ENCODE measurements around the gene HYAL2.

Gene HYAL2

DNA sequence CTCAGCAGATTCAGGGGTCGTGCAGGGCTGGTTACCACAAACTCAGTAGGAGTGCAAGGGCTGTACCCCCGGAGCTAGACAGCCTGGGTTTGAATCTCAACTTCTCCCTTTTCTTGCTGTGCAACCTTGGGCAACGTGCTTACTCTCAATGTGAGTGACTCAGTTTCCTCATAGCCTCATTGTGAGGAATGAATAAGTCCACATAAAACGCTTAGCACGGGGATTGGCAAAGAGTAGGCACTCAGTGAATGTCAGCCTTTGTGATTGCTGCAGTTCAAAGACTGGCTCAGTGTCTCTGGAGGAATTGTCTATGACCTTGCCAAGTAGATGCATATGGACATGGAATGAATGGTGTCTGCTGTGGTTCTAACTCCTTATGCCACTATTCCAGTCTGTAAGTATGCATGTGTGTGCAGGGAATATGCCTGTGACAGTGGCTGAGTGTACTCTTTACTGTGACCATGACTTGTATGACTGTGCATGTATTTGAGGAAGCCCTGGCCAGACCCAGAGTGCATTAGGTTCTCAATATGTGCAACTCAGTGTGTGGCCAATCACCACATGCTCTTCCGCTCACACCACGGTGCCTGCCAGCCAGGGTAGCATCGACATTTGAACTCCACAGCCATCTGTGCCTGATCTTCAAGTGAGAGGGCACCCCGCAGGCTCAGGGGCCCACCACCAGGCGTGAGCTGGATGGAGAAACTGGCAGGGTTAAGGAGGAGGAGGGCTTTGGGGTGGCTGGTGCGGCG lies 22.4 kb downstream of the HYAL2 start:
- H3K27me3 ChIP-seq (ENCODE audit: control insufficient read depth in 1 of 2, insufficient read depth in 2 of 2, low read length in 2 of 2) = no peaks in the 10 kb centered on the region
- peak overlapping the region; percentile 89 for H3K27ac ChIP-seq (ENCODE audit: low read depth, low read length)
- H3K36me3 ChIP-seq (ENCODE audit: insufficient read depth, low read length) = no peaks in the 10 kb centered on the region
- peak overlapping the region; percentile 50 to 54 for H3K4me3 ChIP-seq (ENCODE audit: low read depth in 1 of 2, low read length in 2 of 2)
- H3K9me3 ChIP-seq (ENCODE audit: low read length) = no peaks in the 10 kb centered on the region
- H3K4me1 ChIP-seq (ENCODE audit: insufficient read depth, low read length) = peaks cover 28% of the 10 kb centered on the region
- peak overlapping the region; percentile 32 for H3K9ac ChIP-seq (ENCODE audit: low read length)

DNA sequence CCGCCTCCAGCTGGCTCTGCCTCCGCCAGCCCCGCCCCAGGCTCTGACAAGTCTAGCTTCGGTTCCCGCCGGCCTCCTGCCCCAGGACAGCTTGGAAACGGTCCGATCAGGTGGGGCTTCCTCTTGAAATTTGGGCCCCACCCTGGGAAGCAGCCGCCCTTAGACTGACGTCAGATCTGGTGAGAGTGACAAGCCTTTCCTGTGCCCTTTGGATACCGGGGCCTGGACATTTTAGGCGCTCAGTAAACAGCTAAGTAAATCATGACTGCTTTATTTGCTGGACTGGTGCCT lies 23.0 kb downstream of the HYAL2 start:
- Histone ChIP-seq H3K9ac (ENCODE audit: low read length) (peak overlapping the region; percentile 32), H3K4me3 (ENCODE audit: low read depth in 1 of 2, low read length in 2 of 2) (peak overlapping the region; percentile 50 to 54), H3K4me1 (ENCODE audit: insufficient read depth, low read length) (peaks cover 28% of the 10 kb centered on the region), H3K27me3 (ENCODE audit: control insufficient read depth in 1 of 2, insufficient read depth in 2 of 2, low read length in 2 of 2) (no peaks in the 10 kb centered on the region), H3K36me3 (ENCODE audit: insufficient read depth, low read length) (no peaks in the 10 kb centered on the region), H3K9me3 (ENCODE audit: low read length) (no peaks in the 10 kb centered on the region), H3K27ac (ENCODE audit: low read depth, low read length) (peak overlapping the region; percentile 89)

DNA sequence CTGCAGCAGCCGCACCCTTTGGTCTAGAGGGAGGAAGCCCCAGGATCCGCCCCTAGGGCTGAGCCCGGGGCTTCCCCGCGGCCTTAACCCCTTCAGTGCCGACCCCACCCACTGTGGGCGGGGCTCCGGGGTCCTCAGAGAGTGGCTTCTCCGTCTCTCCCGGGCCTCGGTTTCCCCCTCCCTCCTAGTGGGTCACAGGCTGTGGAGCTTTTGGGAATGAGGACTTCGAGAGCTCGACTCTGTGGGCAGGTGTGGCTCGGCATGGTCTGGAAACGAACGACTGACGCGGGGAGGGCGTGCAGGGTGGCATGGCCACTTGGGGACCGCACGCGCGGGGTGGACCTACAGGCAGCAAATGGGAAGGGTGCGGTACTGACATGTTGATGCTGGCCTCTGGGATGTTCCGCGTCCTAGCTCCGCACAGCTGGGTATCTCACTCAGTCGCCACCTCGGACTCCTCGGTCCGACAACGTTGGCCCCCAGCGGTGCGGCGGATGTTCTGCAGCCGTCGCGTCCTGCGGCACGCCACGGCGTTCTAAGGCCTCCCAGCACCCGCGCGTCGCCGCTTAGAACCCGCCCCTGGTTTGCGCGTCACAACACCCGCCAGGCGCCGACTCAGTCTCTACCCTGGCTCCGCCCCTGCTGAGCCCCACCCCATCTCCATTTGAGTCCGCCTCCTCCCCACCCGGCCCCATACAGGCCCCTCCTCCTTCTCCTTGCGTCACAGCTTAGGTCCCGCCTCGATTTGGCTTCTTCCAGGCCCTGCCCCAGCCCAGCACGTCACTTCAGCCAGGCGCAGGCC lies 23.5 kb downstream of the HYAL2 start, which contains the start of the genes HYAL3 and NAA80:
HYAL3 (minus strand) TSS at position 570 of the 802 bp plus-strand sequence. CDS start 3,803 bp downstream, outside the sequence.
NAA80 (minus strand) TSS at position 570 of the 802 bp plus-strand sequence. CDS start 1,942 bp downstream, outside the sequence.
- H3K9me3 ChIP-seq (ENCODE audit: low read length) = no peaks in the 10 kb centered on the region
- peak within 1 kb of the TSS; percentile 95 for H3K9ac ChIP-seq (ENCODE audit: low read length)
- no peaks in the 10 kb centered on the region for H3K36me3 ChIP-seq (ENCODE audit: insufficient read depth, low read length)
- peaks cover 28% of the 10 kb centered on the region for H3K4me1 ChIP-seq (ENCODE audit: insufficient read depth, low read length)
- H3K4me3 ChIP-seq (ENCODE audit: low read depth in 1 of 2, low read length in 2 of 2) = peak within 1 kb of the TSS; percentile 84 to 91
- no peaks in the 10 kb centered on the region for H3K27me3 ChIP-seq (ENCODE audit: control insufficient read depth in 1 of 2, insufficient read depth in 2 of 2, low read length in 2 of 2)
- H3K27ac ChIP-seq (ENCODE audit: low read depth, low read length) = peak within 1 kb of the TSS; percentile 89

DNA sequence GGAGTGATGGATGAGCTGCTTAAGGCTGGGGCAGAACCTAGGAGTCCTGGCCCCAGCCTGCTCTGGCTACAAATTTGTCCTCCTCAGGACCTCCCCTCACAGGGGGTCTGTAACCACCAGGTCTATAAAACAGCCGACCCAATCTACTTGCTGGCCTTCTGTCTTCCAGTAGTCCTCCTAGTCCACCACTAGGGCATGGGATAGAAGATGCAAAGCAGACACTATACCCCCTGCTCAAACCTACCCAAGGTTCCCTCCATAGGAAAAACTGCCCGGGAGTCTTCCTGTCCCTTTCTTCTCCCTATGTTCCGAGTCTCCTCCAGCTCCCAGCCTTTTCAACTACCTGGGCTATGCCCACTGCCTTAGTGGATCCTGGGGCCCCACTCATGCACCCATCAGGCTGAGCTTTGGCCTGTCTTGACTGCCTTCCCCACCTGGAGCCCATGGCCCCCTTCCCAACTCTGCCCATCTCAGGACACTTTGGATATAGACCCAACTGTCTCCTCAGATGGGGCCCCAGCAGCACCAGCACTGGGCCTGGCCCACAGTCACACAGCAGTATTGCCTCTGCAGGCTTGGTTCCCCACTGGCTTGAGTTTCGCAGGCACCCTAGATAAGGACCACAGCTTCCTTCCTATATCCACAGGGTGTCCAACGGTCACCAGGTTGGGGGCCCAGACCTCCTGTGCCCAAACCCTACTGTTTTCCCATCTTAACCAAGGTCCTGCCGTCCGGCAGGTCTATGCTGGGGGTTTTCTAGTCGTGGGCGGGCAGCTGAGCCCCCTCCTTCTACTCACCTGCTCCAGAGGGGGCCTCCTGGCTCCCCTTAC lies 24.4 kb downstream of the HYAL2 start:
- Histone ChIP-seq H3K9me3 (ENCODE audit: low read length) (no peaks in the 10 kb centered on the region), H3K4me3 (ENCODE audit: low read depth in 1 of 2, low read length in 2 of 2) (peak overlapping the region; percentile 84 to 91), H3K4me1 (ENCODE audit: insufficient read depth, low read length) (peaks cover 30% of the 10 kb centered on the region), H3K9ac (ENCODE audit: low read length) (peak overlapping the region; percentile 95), H3K27ac (ENCODE audit: low read depth, low read length) (peak overlapping the region; percentile 80), H3K36me3 (ENCODE audit: insufficient read depth, low read length) (no peaks in the 10 kb centered on the region), H3K27me3 (ENCODE audit: control insufficient read depth in 1 of 2, insufficient read depth in 2 of 2, low read length in 2 of 2) (no peaks in the 10 kb centered on the region)

DNA sequence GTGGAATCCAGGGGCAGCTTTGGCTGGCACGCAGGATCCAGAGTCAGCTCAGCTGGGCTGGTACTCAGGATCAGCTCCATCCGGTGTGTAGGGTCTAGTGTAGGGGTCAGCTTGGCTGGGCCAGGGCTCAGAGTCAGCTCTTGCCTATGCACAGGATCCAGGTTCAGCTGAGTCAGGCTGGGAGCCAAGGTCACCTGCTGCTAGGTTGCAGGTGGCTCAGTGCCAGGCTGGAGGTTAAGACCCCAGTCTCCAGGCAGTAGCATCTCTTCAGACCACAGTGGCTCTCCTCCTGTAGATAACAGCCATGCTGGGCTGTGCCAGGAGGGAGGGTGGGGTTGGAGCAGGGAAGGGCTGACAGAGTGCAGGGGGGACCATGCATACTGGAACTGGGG lies 25.2 kb downstream of the HYAL2 start:
- no peak overlapping the region for H3K4me3 ChIP-seq (ENCODE audit: low read depth in 1 of 2, low read length in 2 of 2)
- H3K36me3 ChIP-seq (ENCODE audit: insufficient read depth, low read length) = no peaks in the 10 kb centered on the region
- no peak overlapping the region for H3K27ac ChIP-seq (ENCODE audit: low read depth, low read length)
- peaks cover 35% of the 10 kb centered on the region for H3K4me1 ChIP-seq (ENCODE audit: insufficient read depth, low read length)
- no peaks in the 10 kb centered on the region for H3K9me3 ChIP-seq (ENCODE audit: low read length)
- H3K27me3 ChIP-seq (ENCODE audit: control insufficient read depth in 1 of 2, insufficient read depth in 2 of 2, low read length in 2 of 2) = no peaks in the 10 kb centered on the region
- no peak overlapping the region for H3K9ac ChIP-seq (ENCODE audit: low read length)

DNA sequence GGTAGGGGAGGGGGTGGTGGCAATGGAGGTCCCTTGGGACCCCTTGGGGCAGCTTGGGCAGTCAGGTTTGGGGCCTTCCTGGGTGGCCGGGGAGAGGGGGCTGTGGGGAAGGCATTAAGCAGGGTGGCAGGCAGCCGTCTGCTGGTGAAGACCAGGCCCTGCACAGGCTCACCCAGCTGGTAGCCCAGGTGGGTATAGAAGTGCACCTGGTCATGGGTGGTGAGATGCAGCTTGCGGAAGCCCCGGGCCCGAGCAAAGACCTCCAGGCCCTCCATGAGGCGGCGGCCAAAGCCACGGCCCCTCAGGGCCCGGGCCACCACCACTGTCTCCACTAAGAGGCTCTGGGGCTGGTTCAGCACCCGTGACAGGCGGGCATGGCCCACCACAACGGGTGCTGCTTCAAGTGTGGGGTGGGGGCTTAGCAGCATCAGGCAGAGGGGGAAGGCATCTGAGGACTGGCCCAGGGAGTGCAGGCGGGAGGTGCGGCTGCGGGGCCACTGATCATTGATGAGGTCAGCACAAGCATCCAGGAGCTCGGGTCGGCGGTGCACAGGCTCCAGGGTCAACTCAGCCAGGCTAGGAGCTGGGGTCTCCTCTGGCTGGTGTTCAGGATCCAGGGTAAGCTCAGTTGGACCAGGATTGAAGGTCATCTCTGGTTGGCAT lies 25.7 kb downstream of the HYAL2 start:
- Histone ChIP-seq H3K27me3 (ENCODE audit: control insufficient read depth in 1 of 2, insufficient read depth in 2 of 2, low read length in 2 of 2) (no peaks in the 10 kb centered on the region), H3K9me3 (ENCODE audit: low read length) (no peaks in the 10 kb centered on the region), H3K4me1 (ENCODE audit: insufficient read depth, low read length) (peaks cover 35% of the 10 kb centered on the region), H3K36me3 (ENCODE audit: insufficient read depth, low read length) (no peaks in the 10 kb centered on the region), H3K27ac (ENCODE audit: low read depth, low read length) (no peak overlapping the region), H3K4me3 (ENCODE audit: low read depth in 1 of 2, low read length in 2 of 2) (no peak overlapping the region), H3K9ac (ENCODE audit: low read length) (no peak overlapping the region)

DNA sequence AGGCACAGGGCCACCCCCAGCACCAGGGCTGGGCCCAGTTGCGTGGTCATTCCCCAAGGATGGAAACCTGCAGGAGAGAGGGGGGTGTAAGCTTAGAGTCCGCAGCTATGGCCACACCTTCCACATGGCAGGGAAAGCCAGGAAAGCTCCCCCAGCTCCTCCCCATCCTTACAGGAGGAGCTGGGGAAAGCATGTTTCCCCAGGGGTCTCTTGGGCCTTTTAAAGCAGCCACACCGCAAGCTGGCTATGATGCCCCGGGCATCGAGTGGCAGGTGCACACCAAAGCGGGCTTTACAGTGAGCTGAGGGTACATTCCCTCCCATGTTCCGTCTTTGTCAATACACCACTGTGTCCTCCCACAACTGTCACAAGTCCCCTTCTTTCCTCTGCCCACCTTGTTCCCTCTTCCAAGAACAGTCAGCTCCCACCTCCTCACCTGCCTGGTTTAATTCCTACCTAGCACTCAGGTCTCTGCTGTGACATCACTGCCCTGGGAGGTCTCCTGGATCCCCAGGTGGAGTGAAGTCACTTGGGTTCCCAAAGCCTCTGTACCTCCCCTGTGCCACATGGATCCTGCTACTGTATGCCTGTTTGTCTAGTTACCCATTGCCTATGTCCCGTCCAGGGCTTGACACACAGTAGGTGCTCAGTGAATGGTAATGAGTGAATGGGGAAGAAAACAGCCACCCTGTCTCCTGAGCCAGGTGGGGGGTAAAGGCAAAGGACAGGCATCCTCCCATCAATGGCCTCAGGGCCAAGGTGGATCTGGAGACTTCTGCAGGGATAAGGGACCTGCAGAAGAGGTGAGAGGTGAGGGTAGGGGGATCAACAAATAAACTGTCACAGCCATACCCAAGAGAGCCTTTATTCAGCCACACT lies 26.8 kb downstream of the HYAL2 start:
- Histone ChIP-seq H3K9ac (ENCODE audit: low read length) (no peak overlapping the region), H3K9me3 (ENCODE audit: low read length) (no peaks in the 10 kb centered on the region), H3K27ac (ENCODE audit: low read depth, low read length) (no peak overlapping the region), H3K4me1 (ENCODE audit: insufficient read depth, low read length) (peaks cover 39% of the 10 kb centered on the region), H3K36me3 (ENCODE audit: insufficient read depth, low read length) (no peaks in the 10 kb centered on the region), H3K27me3 (ENCODE audit: control insufficient read depth in 1 of 2, insufficient read depth in 2 of 2, low read length in 2 of 2) (no peaks in the 10 kb centered on the region), H3K4me3 (ENCODE audit: low read depth in 1 of 2, low read length in 2 of 2) (no peak overlapping the region)

DNA sequence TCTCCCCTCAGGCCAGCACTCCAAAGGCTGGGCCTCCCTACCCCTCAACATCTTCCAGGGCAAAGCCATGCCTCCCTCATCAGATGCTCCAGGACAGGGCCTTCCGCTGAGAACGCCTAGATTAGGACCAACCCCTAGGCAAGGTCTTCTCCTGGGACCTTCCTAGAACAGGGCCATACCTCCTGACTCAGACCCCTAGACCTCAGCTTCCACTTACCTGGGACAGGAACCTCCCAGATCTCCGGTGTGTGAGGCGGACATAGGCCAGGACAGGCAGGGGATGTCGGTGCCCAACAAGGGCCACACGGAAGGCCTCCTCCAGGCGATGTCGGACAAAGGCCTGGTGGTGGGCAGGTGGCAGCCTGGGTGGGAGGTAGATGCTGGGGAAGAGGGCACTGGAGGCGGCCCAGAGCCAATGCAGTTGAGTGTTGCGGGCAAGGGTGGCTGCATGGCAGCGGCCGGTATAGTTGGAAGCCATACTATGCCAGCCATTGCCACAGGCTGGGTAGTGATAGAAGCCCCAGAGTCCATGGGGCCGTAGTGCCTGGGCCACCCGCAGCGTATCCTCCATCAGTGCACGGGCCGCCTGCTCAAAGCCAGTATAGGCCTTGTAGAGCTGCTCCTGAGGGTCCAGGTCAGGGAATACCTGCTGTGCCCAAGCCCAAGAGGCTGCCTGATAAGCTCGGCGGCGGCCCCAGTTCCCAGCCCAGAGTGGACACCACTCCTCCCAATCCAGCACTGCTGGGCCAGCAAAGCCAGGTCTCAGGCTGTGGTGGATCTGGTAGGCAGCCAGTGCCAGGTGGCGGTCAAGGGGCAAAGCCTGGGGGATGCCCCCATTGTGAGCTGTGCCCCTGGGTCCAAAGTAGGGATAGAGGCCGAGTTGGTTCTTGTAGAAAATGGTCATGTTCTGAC lies 27.8 kb downstream of the HYAL2 start:
- H3K9ac ChIP-seq (ENCODE audit: low read length) = no peak overlapping the region

DNA sequence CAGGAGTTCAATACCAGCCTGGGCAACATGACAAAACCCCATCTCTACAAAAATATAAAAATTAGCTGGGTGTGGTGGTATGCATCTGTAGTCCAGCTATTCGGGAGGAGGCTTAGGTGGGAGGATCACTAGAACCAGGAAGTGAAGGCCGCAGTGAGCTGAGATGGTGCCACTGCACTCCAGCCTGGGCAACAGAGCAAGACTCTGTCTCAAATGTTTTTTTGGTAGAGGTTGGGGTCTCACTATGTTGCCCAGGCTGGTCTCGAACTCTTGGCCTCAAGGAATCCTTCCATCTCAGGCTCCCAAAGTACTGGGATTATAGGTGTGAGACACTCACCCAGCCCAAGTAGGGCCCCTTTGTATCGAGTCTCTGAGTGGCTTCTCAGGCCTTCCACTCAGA lies 28.5 kb downstream of the HYAL2 start:
- no peaks in the 10 kb centered on the region for H3K9me3 ChIP-seq (ENCODE audit: low read length)
- H3K9ac ChIP-seq (ENCODE audit: low read length) = no peak overlapping the region
- H3K36me3 ChIP-seq (ENCODE audit: insufficient read depth, low read length) = peaks cover 15% of the 10 kb centered on the region
- H3K4me3 ChIP-seq (ENCODE audit: low read depth in 1 of 2, low read length in 2 of 2) = no peak overlapping the region
- no peaks in the 10 kb centered on the region for H3K27me3 ChIP-seq (ENCODE audit: control insufficient read depth in 1 of 2, insufficient read depth in 2 of 2, low read length in 2 of 2)
- no peak overlapping the region for H3K27ac ChIP-seq (ENCODE audit: low read depth, low read length)
- H3K4me1 ChIP-seq (ENCODE audit: insufficient read depth, low read length) = peaks cover 35% of the 10 kb centered on the region

More for the DNA sequence above, 27.8 kb downstream of the HYAL2 start:
- no peak overlapping the region for H3K27ac ChIP-seq (ENCODE audit: low read depth, low read length)
- no peak overlapping the region for H3K4me3 ChIP-seq (ENCODE audit: low read depth in 1 of 2, low read length in 2 of 2)
- H3K4me1 ChIP-seq (ENCODE audit: insufficient read depth, low read length) = peaks cover 36% of the 10 kb centered on the region
- no peaks in the 10 kb centered on the region for H3K9me3 ChIP-seq (ENCODE audit: low read length)
- peaks cover 8% of the 10 kb centered on the region for H3K36me3 ChIP-seq (ENCODE audit: insufficient read depth, low read length)
- no peaks in the 10 kb centered on the region for H3K27me3 ChIP-seq (ENCODE audit: control insufficient read depth in 1 of 2, insufficient read depth in 2 of 2, low read length in 2 of 2)

Measured in muscle layer of colon (tissue), 2 donors.